Omental fat pad (tissue), 4 donors: ENCODE data around the gene ATG7. TPM values are rescaled to one million over a fixed set of nuclear protein-coding genes. Genes with fewer than 3 reads are reported as not detected.

ENCODE experiments used
- ATAC-seq: fragments of 150-250 bp; one replicate; pipeline ENCODE4 v1.9.1; 2016; ENCODE audit warnings: mild to moderate bottlenecking, moderate library complexity; ENCODE audit not compliant: low FRiP score
- DNase-seq: peaks from one replicate; pipeline ENCODE4 v3.0.0-alpha.2; 2019; ENCODE audit warnings: low spot score
- CTCF ChIP-seq, 3 donors: fragments of 450-650 bp; IDR thresholded peaks; one replicate each; pipeline ENCODE4 v1.5.1; 2016 to 2017; ENCODE audit warnings: antibody characterized with exemption in 3 of 3, mild to moderate bottlenecking in 3 of 3, moderate library complexity in 2 of 3
- total RNA-seq, 4 donors: library from RNA; depleted of rRNA; stranded (reverse); fragments of >200 nt; gene quantifications; one replicate each; pipeline ENCODE4 v1.1.0, GENCODE V29; 2016

Gene ATG7
- total RNA-seq, 4 donors from 2014 or later: 62.9 to 96.7 (median 76.2) TPM

- DNase-seq (no peak), ATAC-seq (peak; percentile 33)
- no peak for TF ChIP-seq CTCF (IDR thresholded peaks at IDR 0.05)
Measured at GRCh38 chr3:11556851-11557644, 284.9 kb downstream of the ATG7 start.

GRCh38 chr3:11558002-11558401, 285.8 kb downstream of the ATG7 start:
- DNase-seq (no peak), ATAC-seq (no peak)
- no peak for TF ChIP-seq CTCF (IDR thresholded peaks at IDR 0.05)

- DNase-seq (no peak), ATAC-seq (no peak)
- TF ChIP-seq CTCF (IDR thresholded peaks at IDR 0.05): no peak
Measured at GRCh38 chr3:11558411-11558903, 286.3 kb downstream of the ATG7 start.

GRCh38 chr3:11558918-11559815, 287.0 kb downstream of the ATG7 start:
- DNase-seq: no peak
- no peak for ATAC-seq
- no peak for TF ChIP-seq CTCF (IDR thresholded peaks at IDR 0.05)

- no peak for TF ChIP-seq CTCF (IDR thresholded peaks at IDR 0.05)
- DNase-seq (no peak), ATAC-seq (no peak)
Measured at GRCh38 chr3:11559816-11560633, 287.8 kb downstream of the ATG7 start.

- DNase-seq: no peak
- no peak for TF ChIP-seq CTCF (IDR thresholded peaks at IDR 0.05)
- ATAC-seq: no peak
Measured at GRCh38 chr3:11560746-11561145, 288.5 kb downstream of the ATG7 start.
